Measurements from ENCODE around the gene BCAM.
"Not testable (repeated sequence)": the region's sequence is repeated elsewhere in the genome, so short reads cannot be mapped to it uniquely, and the experiment has no call there.

Gene BCAM
- total RNA-seq: 0 reads per million in 3 donors

GRCh38 chr19:44808463-44809371, at the start of gene BCAM:
Gene BCAM (plus strand): TSS chr19:44809103. CDS start chr19:44809125, 22 bp downstream.
- H3K4me3 ChIP-seq (ENCODE audit: insufficient read depth, low read depth, low read length, poor library complexity, severe bottlenecking): no peak within 1 kb of the TSS

GRCh38 chr19:44762038-44762437, 46.9 kb upstream of the BCAM start:
- Histone ChIP-seq H3K27ac (ENCODE audit: insufficient read depth, low read length, poor library complexity, severe bottlenecking) (no peak overlapping the region), H3K4me1 (ENCODE audit: control insufficient read depth, insufficient read depth, low read length, poor library complexity, severe bottlenecking) (peaks cover 4% of the 10 kb centered on the region), H3K27me3 (replicated peaks; ENCODE audit: control insufficient read depth, insufficient read depth, low read length, poor library complexity, severe bottlenecking) (no peaks in the 10 kb centered on the region), H3K9me3 (ENCODE audit: control insufficient read depth, low read length) (no peaks in the 10 kb centered on the region), H3K4me3 (ENCODE audit: insufficient read depth, low read depth, low read length, poor library complexity, severe bottlenecking) (no peak overlapping the region), H3K36me3 (ENCODE audit: control insufficient read depth, insufficient read depth, low read length) (peaks cover 27% of the 10 kb centered on the region)
- no peak for DNase-seq

More at GRCh38 chr19:44808463-44809371, at the start of gene BCAM:
- Histone ChIP-seq H3K27ac (ENCODE audit: insufficient read depth, low read length, poor library complexity, severe bottlenecking) (no peak within 1 kb of the TSS), H3K27me3 (replicated peaks; ENCODE audit: control insufficient read depth, insufficient read depth, low read length, poor library complexity, severe bottlenecking) (peaks cover 14% of the 10 kb centered on the region), H3K4me1 (ENCODE audit: control insufficient read depth, insufficient read depth, low read length, poor library complexity, severe bottlenecking) (no peaks in the 10 kb centered on the region), H3K36me3 (ENCODE audit: control insufficient read depth, insufficient read depth, low read length) (no peaks in the 10 kb centered on the region), H3K9me3 (ENCODE audit: control insufficient read depth, low read length) (no peaks in the 10 kb centered on the region)
- DNase-seq: no peak

- DNase-seq: no peak
Observed at GRCh38 chr19:44765033-44765948, 43.6 kb upstream of the BCAM start.

GRCh38 chr19:44765949-44766335, 43.0 kb upstream of the BCAM start:
- H3K36me3 ChIP-seq (ENCODE audit: control insufficient read depth, insufficient read depth, low read length): no peaks in the 10 kb centered on the region
- DNase-seq: no peak
- no peaks in the 10 kb centered on the region for H3K27me3 ChIP-seq (replicated peaks; ENCODE audit: control insufficient read depth, insufficient read depth, low read length, poor library complexity, severe bottlenecking)
- H3K9me3 ChIP-seq (ENCODE audit: control insufficient read depth, low read length): no peaks in the 10 kb centered on the region
- no peaks in the 10 kb centered on the region for H3K4me1 ChIP-seq (ENCODE audit: control insufficient read depth, insufficient read depth, low read length, poor library complexity, severe bottlenecking)
- H3K27ac ChIP-seq (ENCODE audit: insufficient read depth, low read length, poor library complexity, severe bottlenecking): no peak overlapping the region
- H3K4me3 ChIP-seq (ENCODE audit: insufficient read depth, low read depth, low read length, poor library complexity, severe bottlenecking): no peak overlapping the region

More at GRCh38 chr19:44765033-44765948, 43.6 kb upstream of the BCAM start:
- Histone ChIP-seq H3K4me3 (ENCODE audit: insufficient read depth, low read depth, low read length, poor library complexity, severe bottlenecking) (no peak overlapping the region), H3K4me1 (ENCODE audit: control insufficient read depth, insufficient read depth, low read length, poor library complexity, severe bottlenecking) (peaks cover 4% of the 10 kb centered on the region), H3K27me3 (replicated peaks; ENCODE audit: control insufficient read depth, insufficient read depth, low read length, poor library complexity, severe bottlenecking) (no peaks in the 10 kb centered on the region), H3K36me3 (ENCODE audit: control insufficient read depth, insufficient read depth, low read length) (no peaks in the 10 kb centered on the region), H3K27ac (ENCODE audit: insufficient read depth, low read length, poor library complexity, severe bottlenecking) (no peak overlapping the region), H3K9me3 (ENCODE audit: control insufficient read depth, low read length) (no peaks in the 10 kb centered on the region)

- no peak for DNase-seq
- no peak overlapping the region for H3K4me3 ChIP-seq (ENCODE audit: insufficient read depth, low read depth, low read length, poor library complexity, severe bottlenecking)
- H3K27me3 ChIP-seq (replicated peaks; ENCODE audit: control insufficient read depth, insufficient read depth, low read length, poor library complexity, severe bottlenecking): no peaks in the 10 kb centered on the region
- H3K27ac ChIP-seq (ENCODE audit: insufficient read depth, low read length, poor library complexity, severe bottlenecking): no peak overlapping the region
- H3K9me3 ChIP-seq (ENCODE audit: control insufficient read depth, low read length): no peaks in the 10 kb centered on the region
- no peaks in the 10 kb centered on the region for H3K4me1 ChIP-seq (ENCODE audit: control insufficient read depth, insufficient read depth, low read length, poor library complexity, severe bottlenecking)
- no peaks in the 10 kb centered on the region for H3K36me3 ChIP-seq (ENCODE audit: control insufficient read depth, insufficient read depth, low read length)
Observed at GRCh38 chr19:44767295-44768180, 41.4 kb upstream of the BCAM start.

- no peaks in the 10 kb centered on the region for H3K36me3 ChIP-seq (ENCODE audit: control insufficient read depth, insufficient read depth, low read length)
- no peaks in the 10 kb centered on the region for H3K4me1 ChIP-seq (ENCODE audit: control insufficient read depth, insufficient read depth, low read length, poor library complexity, severe bottlenecking)
- DNase-seq: peak; percentile 97 to 99 (median 98)
- no peak overlapping the region for H3K4me3 ChIP-seq (ENCODE audit: insufficient read depth, low read depth, low read length, poor library complexity, severe bottlenecking)
- H3K9me3 ChIP-seq (ENCODE audit: control insufficient read depth, low read length): no peaks in the 10 kb centered on the region
- H3K27ac ChIP-seq (ENCODE audit: insufficient read depth, low read length, poor library complexity, severe bottlenecking): no peak overlapping the region
- H3K27me3 ChIP-seq (replicated peaks; ENCODE audit: control insufficient read depth, insufficient read depth, low read length, poor library complexity, severe bottlenecking): no peaks in the 10 kb centered on the region
Observed at GRCh38 chr19:44770550-44771257, 38.2 kb upstream of the BCAM start.

- H3K4me3 ChIP-seq (ENCODE audit: insufficient read depth, low read depth, low read length, poor library complexity, severe bottlenecking); DNase-seq; H3K27me3 ChIP-seq (replicated peaks; ENCODE audit: control insufficient read depth, insufficient read depth, low read length, poor library complexity, severe bottlenecking); H3K27ac ChIP-seq (ENCODE audit: insufficient read depth, low read length, poor library complexity, severe bottlenecking); H3K9me3 ChIP-seq (ENCODE audit: control insufficient read depth, low read length); H3K36me3 ChIP-seq (ENCODE audit: control insufficient read depth, insufficient read depth, low read length); H3K4me1 ChIP-seq (ENCODE audit: control insufficient read depth, insufficient read depth, low read length, poor library complexity, severe bottlenecking): not testable (repeated sequence)
Observed at GRCh38 chr19:44772144-44772543, 36.8 kb upstream of the BCAM start.

GRCh38 chr19:44772959-44773358, 35.9 kb upstream of the BCAM start:
- Histone ChIP-seq H3K27ac (ENCODE audit: insufficient read depth, low read length, poor library complexity, severe bottlenecking) (no peak overlapping the region), H3K4me1 (ENCODE audit: control insufficient read depth, insufficient read depth, low read length, poor library complexity, severe bottlenecking) (no peaks in the 10 kb centered on the region), H3K27me3 (replicated peaks; ENCODE audit: control insufficient read depth, insufficient read depth, low read length, poor library complexity, severe bottlenecking) (no peaks in the 10 kb centered on the region), H3K36me3 (ENCODE audit: control insufficient read depth, insufficient read depth, low read length) (no peaks in the 10 kb centered on the region), H3K4me3 (ENCODE audit: insufficient read depth, low read depth, low read length, poor library complexity, severe bottlenecking) (no peak overlapping the region), H3K9me3 (ENCODE audit: control insufficient read depth, low read length) (no peaks in the 10 kb centered on the region)
- DNase-seq: no peak

GRCh38 chr19:44775676-44776240, 33.1 kb upstream of the BCAM start:
- H3K27me3 ChIP-seq (replicated peaks; ENCODE audit: control insufficient read depth, insufficient read depth, low read length, poor library complexity, severe bottlenecking): no peaks in the 10 kb centered on the region
- H3K36me3 ChIP-seq (ENCODE audit: control insufficient read depth, insufficient read depth, low read length): no peaks in the 10 kb centered on the region
- DNase-seq: no peak
- H3K9me3 ChIP-seq (ENCODE audit: control insufficient read depth, low read length): no peaks in the 10 kb centered on the region
- no peak overlapping the region for H3K27ac ChIP-seq (ENCODE audit: insufficient read depth, low read length, poor library complexity, severe bottlenecking)
- no peaks in the 10 kb centered on the region for H3K4me1 ChIP-seq (ENCODE audit: control insufficient read depth, insufficient read depth, low read length, poor library complexity, severe bottlenecking)
- H3K4me3 ChIP-seq (ENCODE audit: insufficient read depth, low read depth, low read length, poor library complexity, severe bottlenecking): no peak overlapping the region
